Measurements from ENCODE around the gene NAXD.
"Not testable (repeated sequence)": the region's sequence is repeated elsewhere in the genome, so short reads cannot be mapped to it uniquely, and the experiment has no call there.

NAXD gene

DNA sequence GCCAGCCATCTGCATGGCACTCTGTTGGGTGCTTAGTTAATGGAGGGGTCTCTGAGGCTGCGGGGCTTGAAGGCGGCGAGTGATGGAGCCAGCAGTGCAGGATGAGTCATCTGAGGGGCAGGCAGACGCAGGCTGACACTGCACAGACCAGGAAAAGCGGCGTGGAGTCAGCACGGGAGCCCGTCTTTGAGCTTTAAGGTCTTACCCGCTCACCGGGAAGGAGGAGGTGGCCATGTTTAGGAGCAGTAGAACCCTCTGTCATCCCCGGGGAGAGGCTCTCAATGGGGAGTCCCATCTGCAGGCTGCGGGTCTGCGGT, 13.1 kb downstream of the NAXD start:
- DNase-seq (ENCODE audit: low read depth) = no peak
- H3K4me3 ChIP-seq (ENCODE audit: low read length) = no peak overlapping the region
- TF ChIP-seq, protein P1, sequence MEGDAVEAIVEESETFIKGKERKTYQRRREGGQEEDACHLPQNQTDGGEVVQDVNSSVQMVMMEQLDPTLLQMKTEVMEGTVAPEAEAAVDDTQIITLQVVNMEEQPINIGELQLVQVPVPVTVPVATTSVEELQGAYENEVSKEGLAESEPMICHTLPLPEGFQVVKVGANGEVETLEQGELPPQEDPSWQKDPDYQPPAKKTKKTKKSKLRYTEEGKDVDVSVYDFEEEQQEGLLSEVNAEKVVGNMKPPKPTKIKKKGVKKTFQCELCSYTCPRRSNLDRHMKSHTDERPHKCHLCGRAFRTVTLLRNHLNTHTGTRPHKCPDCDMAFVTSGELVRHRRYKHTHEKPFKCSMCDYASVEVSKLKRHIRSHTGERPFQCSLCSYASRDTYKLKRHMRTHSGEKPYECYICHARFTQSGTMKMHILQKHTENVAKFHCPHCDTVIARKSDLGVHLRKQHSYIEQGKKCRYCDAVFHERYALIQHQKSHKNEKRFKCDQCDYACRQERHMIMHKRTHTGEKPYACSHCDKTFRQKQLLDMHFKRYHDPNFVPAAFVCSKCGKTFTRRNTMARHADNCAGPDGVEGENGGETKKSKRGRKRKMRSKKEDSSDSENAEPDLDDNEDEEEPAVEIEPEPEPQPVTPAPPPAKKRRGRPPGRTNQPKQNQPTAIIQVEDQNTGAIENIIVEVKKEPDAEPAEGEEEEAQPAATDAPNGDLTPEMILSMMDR (conservative IDR thresholded peaks at IDR 0.05; ENCODE audit: low read depth, low read length) = no peak

DNA sequence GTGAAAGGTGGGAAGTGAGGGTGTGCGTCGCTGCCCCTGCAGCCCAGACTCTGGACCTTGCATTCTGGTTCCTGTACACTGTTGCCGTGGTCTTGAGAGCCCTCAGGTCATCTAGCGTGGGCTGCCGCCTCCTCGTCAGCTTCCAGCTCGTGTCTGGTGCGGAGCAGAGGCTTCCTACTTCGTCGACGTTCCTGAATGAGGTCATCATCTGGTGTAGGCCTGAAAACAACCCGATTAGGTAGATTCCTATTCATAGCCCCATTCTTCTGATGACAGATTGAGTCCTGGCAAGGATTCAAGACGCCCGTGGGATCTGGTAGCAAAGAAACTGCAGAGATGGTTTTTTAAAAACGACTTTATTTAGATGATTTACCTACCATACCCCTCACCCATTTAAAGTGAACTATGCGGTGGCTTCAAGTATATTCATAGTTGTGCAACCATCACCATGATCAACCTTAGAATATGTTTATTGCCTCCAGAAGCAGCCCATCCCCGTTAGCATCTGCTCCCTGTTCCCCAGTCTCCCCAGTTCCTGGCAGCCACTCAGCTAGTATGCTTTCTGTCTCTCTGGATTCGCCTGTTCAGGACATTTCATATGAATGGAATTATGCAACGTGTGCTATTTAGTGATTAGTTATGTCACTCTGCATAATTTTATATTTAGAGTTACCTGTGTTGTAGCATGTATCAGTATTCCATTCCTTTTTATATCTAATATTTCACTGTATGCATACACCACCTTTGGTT, 13.8 kb downstream of the NAXD start:
- DNase-seq (ENCODE audit: low read depth) = no peak
- TF ChIP-seq, protein P1 (conservative IDR thresholded peaks at IDR 0.05; ENCODE audit: low read depth, low read length) = no peak
- no peak overlapping the region for H3K4me3 ChIP-seq (ENCODE audit: low read length)

DNA sequence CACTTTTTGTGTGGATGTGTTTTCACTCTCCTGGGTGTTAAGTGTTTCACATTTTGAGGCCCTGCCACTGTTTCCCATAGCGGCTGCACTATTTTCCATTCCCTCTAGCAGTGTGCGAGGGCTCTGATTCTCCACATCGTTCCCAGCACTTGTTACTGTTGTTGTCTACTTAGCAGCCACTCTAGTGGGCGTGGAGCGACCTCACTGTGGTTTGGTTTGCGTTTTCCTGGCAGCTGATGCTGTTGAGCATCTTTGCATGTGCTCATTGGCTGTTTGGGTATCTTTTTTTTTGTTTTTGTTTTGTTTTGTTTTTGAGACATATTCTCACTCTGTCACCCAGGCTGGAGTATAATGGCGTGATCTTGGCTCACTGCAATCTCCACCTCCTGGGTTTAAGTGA, 14.4 kb downstream of the NAXD start:
- no peak overlapping the region for H3K4me3 ChIP-seq (ENCODE audit: low read length)
- TF ChIP-seq, protein P1 (conservative IDR thresholded peaks at IDR 0.05; ENCODE audit: low read depth, low read length) = no peak
- DNase-seq (ENCODE audit: low read depth) = no peak

DNA sequence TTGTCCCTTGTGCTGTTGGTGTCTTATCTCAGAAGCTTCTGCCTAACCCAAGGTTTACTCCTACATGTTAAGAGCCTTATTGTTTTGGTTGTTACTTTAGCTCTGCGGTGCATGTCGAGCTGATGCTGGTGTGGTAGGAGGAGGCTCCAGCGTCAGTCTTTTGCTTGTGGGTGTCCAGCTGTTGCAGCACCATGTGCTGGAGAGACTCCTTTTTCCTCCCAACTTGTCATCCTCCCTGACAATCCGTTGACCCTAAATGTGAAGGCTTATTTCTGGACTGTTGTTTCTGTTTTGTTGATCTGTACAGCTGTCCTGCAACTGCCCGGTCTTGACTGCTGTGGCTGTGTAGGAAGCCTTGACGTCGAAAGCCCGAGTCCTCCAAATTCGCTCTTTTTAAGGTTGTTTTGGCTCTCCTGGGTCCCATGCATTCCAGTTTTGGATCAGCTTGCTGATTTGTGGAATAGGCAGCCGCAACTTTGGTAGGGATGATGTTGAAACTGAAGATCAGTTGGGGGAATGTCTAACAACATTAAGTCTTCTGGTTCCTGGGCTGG, 15.3 kb downstream of the NAXD start:
- H3K4me3 ChIP-seq (ENCODE audit: low read length) = no peak overlapping the region
- DNase-seq (ENCODE audit: low read depth) = no peak
- TF ChIP-seq, protein P1 (conservative IDR thresholded peaks at IDR 0.05; ENCODE audit: low read depth, low read length) = no peak

DNA sequence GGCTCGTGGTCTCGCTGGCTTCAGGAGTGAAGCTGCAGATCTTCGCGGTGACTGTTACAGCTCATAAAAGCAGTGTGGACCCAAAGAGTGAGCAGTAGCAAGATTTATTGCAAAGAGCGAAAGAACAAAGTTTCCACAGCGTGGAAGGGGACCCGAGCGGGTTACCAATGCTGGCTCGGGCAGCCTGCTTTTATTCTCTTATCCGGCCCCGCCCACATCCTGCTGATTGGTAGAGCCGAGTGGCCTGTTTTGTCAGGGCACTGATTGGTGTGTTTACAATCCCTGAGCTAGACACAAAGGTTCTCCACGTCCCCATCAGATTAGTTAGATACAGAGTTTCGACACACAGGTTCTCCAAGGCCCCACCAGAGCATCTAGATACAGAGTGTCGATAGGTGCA, 16.9 kb downstream of the NAXD start:
- not testable (repeated sequence) for DNase-seq (ENCODE audit: low read depth); H3K4me3 ChIP-seq (ENCODE audit: low read length)

DNA sequence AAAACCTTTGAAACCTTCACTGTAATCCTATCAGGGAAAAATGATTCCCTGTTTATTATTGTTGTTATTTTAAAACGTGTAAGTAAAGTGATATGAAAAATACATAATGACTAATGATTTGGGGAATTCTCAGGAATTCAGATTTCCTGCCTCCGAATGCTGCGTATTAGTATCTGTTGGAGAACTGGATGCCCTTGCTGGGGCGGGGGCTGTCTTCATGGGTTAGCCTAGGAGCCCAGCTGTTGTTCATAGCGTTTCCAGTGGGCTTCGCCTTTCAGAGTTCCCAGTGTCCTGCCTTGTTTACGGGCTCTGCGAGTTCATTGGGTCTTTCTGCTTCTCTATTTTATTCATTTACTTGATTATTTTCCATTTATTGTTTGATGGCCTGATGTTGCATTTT, 18.4 kb downstream of the NAXD start:
- TF ChIP-seq, protein P1 (conservative IDR thresholded peaks at IDR 0.05; ENCODE audit: low read depth, low read length) = no peak
- DNase-seq (ENCODE audit: low read depth) = no peak
- no peak overlapping the region for H3K4me3 ChIP-seq (ENCODE audit: low read length)

DNA sequence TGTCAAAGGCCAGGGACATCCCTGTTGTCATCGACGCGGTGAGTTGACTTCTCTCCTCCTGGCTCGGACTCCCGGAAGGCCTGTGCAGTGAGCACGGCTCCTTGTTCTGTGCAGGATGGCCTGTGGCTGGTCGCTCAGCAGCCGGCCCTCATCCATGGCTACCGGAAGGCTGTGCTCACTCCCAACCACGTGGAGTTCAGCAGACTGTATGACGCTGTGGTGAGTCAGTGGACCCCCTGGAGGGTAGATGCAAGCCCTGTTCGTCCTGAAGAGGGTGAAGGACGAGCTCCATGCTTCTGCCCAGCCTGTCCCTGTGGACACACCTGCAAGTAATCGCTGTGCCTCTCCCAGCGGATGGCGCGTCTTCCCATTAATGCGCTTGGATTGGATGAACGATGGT, 19.2 kb downstream of the NAXD start:
- DNase-seq (ENCODE audit: low read depth) = no peak
- H3K4me3 ChIP-seq (ENCODE audit: low read length) = no peak overlapping the region
- TF ChIP-seq, protein P1 (conservative IDR thresholded peaks at IDR 0.05; ENCODE audit: low read depth, low read length) = no peak

All from retinal pigment epithelial cell (primary cell).